GM21381 (cell line): Measurements from ENCODE around the gene ARHGAP24.
"Not testable (repeated sequence)": the region's sequence is repeated elsewhere in the genome, so short reads cannot be mapped to it uniquely, and the experiment has no call there.

Source experiments
- ATAC-seq: cut with Tn5 transposase; IDR thresholded peaks from one replicate; pipeline ENCODE4 v1.9.1; 2021; ENCODE audit warnings: mild to moderate bottlenecking, moderate library complexity; ENCODE audit not compliant: unreplicated experiment

The ARHGAP24 gene

DNA sequence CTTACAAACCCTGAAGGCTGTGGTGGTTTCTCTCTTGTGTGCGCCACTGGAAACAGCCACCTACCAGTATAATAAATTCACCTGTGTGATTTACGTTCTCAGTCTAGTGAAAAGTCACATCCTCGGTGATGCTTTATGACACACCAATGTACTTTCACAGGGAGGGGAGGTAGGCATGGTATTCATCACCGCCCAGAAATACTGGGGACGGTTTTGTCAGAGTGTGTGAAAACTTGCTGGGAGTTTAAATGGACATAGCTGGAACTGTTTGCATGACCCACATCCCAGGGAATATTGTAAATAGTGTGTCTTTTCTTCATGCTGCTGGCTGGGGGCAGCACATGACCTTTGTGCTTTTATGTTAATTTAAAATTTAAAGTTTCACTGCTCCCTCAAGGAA lies 463.1 kb downstream of the ARHGAP24 start:
- ATAC-seq, result no peak

DNA sequence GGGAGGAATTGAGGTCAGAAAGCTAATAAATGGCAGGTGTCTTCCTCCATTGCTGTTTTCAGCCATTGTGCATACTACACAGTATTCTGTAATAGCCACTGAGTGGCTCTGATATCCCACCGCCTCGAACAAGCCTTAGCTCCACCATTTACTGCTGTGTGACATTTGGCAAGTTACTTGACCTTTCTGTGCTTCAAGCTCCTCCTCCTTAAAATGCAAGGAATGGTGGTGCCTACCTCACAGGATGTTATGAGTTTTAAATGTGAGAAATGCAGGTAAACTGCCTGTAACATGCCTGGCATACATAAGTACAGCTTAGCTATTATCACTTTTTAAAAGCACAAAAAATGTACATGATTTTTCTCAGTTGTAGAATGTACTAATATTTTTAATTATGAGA lies 464.0 kb downstream of the ARHGAP24 start:
- ATAC-seq, result no peak

DNA sequence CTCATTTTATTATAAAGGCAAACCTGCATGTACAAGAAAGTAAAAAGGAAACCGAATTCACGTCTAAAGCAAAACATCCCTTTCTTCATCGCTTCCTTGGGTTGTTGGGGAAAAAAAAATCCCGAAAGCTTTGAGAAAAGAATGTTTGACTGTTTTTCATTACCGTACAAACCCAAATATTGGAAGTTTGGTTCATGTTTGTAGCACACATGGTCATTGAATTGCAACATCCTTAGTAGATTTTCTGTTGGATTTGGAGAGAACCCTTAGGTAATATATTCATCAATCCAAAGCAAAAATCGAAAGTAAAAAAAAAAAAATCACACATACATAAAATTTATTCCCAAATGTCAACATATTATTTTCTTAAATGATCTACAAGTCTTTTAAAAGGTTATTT lies 464.6 kb downstream of the ARHGAP24 start:
- ATAC-seq, result no peak

DNA sequence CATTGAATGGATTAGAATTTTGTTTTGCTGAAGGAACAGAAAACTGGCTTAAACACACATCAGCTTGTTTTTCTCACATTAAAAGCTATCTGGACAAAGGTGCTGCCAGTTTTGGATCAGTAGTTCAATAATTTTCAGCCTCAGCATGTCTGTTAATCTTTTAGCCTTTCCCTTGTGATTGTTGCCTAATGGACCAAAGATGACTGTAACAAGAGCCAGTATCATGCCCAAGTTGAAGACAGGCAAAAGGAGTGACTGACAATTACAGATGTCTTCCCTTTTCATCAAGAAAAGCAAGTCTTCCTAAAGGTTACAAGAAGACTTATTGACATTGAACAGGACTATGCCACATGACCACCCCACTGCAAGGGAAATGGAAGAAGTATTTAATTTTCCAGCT lies 465.2 kb downstream of the ARHGAP24 start:
- no peak for ATAC-seq

DNA sequence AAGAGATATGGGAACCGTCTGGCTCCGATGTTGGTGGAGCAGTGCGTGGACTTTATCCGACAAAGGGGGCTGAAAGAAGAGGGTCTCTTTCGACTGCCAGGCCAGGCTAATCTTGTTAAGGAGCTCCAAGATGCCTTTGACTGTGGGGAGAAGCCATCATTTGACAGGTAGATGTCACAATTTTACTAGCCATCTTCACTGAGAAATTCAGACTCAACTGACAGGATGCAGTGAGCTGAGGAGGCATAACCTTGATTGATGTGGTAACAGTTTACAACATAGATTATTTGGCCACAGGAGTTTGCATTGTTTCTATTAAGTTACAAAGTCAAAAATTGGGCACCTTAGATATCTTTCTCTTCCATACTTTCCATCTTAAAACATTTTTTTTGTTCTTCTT lies 467.2 kb downstream of the ARHGAP24 start:
- ATAC-seq, result no peak

DNA sequence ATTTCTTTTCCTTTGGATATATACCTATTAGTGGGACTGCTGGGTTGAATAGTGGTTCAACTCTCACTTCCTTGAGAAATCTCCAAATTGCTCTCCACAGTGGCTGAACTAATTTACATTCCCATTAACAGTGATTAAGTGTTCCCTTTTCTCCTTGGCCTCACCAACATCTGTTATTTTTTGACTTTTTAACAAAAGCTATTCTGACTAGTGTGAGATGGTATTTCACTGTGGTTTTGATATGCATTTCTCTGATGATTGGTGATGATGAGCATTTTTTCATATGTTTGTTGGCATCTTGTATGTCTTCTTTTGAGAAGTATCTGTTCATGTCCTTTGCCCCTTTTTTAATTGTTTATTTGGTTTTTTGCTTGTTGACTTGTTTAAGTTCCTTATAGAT lies 471.9 kb downstream of the ARHGAP24 start:
- no peak for ATAC-seq

DNA sequence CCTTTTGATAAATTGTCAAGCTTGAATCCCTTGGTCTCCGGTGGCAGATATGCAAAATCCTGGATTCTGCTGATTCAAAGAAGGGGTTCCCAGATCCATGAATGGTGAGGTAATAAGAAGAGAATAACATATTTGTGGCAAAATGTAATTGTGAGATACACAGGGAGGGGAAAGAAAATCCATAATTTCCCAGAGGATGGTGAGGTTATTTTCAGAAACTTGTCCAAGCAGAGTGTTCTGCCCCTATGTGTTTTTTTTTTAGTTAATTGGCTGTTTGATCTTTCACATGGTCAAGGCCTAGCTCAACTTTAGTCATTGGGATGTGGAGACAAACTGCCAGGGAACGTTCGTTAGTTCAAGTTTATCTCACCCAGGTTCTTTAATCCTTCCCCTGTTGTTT lies 476.1 kb downstream of the ARHGAP24 start:
- ATAC-seq, result no peak

DNA sequence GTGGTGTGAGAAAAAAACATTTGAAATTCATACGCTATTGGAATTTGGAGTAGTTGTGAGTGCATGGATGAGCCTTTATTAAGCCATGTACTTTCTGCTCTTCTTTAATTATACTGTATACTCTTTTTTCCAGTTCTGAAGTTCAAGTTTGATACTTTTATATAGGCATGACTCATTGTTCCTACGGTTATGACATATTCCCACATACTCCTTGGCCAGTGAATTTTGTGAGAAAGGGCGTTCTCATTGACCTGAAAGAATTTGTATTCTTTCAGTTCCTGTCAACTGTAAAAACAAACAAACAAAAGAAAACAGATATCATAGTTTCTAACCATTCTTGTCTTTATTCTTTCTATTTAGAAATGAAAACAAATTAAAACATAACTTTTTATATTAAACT lies 477.6 kb downstream of the ARHGAP24 start:
- ATAC-seq, result no peak

DNA sequence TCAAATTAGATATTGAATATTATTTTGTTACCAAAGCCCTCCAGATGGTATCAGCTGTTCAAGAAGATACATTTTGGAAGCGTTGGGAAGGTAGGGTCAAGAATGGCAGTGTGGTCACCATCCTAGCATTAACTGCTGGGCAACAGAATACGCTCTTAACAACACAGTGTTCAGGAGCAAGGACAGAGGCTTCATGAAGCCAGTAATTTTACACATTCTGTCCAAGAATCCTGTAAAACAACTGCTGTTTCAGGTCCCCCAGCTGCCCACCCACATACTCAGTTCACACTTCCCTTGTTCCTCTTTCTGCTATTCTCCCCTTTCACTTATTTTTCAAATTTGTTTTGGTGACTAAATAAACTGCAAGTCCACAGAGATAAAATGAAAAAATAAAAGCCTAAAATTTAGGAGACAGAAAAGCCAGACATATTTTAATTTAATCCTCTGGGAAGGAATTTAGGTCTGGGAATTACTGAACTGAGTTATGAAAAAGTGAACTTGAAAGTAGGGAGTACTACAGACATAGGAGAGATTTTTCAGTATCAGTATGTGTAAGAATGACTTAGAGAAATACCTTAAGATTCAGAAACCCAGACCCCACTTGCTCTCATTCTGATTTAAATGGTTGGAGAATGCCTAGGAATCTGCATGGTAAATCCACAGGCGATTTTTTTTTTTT lies 478.2 kb downstream of the ARHGAP24 start:
- no peak for ATAC-seq

DNA sequence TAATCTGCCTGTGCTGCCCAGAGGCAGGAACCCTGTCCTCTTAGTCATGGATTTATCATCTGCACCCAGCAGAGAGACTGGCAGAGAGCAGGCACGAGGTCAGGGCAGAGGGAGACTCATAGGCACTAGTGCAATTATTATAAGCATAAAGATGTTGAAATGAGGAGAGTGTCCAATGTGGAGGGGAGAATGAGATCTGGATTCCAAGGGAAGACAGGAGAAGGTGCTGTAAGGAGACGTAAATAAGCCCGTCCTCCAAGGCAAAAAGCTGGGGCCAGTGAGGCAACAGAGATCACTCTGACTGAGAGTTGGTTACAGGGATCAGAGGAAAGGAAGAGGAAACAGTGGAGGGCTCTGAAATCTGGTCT lies 478.7 kb downstream of the ARHGAP24 start:
- no peak for ATAC-seq

DNA sequence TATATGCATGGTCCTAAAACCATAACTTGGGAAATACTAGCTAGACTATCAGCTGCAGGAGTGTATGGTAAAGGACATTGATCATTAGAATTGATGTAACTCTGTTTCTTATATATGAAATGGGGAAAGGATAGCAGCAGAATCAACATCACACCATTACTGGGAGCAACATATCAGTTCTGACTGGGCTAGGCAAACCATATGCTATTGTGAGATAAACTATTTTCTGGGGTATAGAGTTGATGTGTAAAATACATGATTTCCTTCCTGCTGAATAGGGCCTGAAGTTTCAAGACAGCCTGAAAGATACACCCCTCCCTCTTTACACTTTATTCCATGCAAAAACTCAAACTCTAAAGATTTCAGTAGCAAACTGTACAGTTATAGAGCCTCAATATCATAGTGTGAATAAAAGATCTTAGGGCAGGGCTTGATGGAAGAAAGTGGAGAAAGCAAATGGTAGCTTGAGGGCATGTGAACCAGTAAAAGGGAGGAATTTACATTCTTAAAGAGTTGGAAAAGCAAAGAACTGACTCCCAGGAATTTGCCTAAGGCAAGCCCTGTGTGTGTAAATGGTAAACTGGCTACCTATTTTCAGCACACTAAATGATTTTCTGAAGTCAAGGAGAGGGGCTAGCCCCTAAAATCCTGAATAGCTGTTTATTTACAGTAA lies 480.8 kb downstream of the ARHGAP24 start:
- no peak for ATAC-seq

DNA sequence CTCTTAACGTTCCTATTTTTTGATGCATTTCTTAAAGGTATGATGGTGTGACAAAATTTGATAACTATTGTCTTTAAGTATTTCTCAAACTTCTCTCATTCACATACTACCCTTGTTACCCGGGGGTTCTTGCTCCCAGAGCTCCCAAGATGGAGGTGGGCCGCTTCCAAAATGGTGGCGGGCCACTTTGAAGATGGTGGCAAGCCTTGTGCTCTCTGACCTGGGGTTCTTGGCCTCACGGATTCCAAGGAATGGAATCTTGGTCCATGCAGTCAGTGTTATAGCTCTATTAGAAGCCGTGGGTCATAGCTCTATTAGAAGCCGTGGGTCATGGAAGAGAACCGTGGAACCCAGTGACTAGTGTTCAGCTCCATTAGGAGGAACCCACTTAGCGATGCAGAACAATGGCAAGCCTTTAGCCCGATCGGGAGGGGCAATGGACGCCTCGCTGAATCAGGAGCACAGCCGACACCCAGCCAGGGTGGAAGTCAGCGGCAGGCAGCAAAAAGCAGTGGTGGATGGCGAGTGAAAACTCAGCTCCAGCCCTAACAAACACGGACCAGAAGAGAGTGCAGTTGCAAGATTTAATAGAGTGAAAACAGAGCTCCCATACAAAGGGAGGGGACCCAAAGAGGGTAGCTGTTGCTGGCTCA lies 481.5 kb downstream of the ARHGAP24 start:
- no peak for ATAC-seq

DNA sequence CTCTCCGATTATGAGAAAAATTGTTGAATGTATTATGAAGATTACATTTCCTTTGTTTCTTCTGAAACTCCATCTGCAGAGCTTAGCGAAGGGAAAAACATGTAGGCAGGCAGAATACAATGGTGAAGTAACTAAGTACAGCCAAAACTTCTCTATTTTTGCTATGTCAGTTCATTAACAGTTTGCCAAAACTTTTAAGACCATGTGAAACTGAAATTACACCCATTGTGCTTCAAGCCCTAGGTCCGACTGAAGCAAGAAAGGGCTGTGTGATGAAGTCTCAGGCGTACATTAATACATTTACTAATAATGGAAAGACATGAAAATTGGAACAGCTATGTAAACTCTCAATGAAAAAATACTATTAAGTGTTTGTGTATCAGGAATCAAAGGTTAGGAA lies 486.9 kb downstream of the ARHGAP24 start:
- ATAC-seq, result no peak

DNA sequence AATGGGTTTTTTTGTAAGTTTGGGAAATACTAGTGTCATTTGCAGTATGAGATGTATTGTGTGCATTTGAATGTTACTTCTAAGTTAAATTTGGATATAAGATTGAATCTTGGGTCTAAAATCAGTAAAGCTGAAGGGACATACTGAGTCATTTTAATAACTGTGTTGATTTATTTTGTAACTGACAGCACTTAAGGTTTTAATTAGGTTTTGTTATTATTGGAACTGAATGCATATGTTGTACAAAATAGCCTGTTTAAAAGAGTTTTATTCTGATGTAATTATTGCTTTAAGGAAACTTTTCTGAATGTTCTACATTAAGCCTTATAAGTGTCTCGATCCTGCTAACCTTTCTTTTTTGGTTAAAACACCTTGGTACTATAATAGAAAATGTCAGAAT lies 488.3 kb downstream of the ARHGAP24 start:
- no peak for ATAC-seq

DNA sequence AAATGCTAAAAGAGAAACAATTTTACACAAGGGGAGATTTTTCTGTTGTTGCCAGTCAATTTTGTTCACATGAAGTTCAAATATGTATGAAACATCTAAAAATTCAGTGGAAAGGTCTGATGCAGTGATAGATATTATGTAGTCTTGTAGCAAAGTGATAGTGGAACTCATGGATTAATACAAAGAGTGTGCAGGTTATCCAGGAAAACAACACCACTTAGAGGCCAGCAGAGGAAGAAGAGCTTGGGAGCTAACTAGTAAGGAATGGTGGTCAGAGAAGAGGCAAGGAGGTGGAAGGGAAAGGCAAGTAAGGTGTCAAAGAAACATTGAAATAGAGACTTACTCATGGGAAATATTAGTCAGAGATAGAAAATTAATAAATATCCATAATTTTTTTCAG lies 489.3 kb downstream of the ARHGAP24 start:
- no peak for ATAC-seq

DNA sequence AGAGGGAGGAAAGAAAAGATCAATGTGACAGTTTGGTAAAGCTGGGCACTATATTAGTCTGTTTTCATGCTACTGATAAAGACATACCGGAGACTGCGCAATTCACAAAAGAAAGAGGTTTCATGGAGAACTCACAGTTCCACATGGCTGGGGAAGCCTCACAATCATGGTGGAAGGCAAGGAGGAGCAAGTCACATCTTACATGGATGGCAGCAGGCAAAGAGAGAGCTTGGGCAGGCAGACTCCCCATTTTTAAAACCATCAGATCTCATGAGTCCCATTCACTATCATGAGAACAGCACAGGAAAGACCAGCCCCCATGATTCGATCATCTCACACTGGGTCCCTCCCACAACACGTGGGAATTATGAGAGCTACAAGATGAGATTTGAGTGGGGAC lies 490.1 kb downstream of the ARHGAP24 start:
- ATAC-seq, result not testable (repeated sequence)

DNA sequence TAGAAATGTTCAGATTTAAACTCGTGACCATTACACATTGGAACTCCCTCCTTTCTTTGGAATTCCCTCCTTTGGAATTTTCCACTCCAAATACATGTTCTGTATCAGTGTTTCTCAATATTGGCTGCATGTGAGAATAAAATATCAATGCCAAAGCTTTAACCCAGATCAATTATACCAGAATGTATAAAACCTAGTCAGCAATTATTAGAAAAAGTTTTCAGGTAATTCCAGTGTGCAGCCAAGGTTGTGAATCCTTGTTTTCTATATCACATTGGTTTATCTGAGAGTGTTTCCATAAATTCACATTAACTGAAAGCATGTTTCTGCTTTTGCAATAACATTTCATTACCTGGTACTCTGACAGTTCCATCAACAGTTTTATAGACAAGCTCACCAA lies 490.6 kb downstream of the ARHGAP24 start:
- ATAC-seq, result no peak

DNA sequence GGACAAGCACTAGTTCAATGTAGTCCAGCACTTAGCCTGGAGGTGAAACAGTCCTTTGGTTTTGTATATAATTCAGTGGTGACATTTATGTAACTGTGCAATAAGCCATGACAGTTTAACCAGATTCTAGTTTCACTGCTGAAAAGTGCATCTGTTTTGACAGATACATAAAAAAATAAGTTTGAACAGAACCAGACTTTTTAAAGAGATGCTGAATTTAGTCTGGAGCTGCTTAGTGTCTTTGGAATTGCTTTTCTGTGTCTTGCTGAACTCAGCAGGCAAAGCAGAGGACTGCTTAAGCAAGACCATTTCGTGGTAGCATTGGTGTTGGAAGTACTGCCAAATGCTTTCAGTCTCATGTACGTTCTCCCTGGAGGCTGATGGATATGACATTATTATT lies 491.4 kb downstream of the ARHGAP24 start:
- no peak for ATAC-seq

DNA sequence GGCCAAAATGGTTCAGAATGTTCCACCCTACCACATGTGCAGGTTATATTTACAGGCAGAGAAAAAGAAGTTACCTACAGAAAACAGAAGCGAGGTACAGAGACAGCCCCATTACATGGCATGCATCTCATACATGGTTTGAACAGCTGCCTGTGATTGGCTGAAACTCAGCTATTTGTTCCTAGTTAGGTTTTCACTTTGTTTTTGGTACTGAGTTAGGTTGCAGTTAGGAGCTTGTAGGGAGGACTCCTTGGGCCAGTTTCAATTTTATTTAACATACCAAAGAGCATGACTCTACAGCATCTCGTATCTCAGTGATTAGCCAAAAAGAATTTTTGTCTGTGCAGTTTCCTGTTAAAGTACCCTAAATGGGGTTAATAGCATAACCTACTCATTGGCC lies 492.9 kb downstream of the ARHGAP24 start:
- ATAC-seq, result no peak

DNA sequence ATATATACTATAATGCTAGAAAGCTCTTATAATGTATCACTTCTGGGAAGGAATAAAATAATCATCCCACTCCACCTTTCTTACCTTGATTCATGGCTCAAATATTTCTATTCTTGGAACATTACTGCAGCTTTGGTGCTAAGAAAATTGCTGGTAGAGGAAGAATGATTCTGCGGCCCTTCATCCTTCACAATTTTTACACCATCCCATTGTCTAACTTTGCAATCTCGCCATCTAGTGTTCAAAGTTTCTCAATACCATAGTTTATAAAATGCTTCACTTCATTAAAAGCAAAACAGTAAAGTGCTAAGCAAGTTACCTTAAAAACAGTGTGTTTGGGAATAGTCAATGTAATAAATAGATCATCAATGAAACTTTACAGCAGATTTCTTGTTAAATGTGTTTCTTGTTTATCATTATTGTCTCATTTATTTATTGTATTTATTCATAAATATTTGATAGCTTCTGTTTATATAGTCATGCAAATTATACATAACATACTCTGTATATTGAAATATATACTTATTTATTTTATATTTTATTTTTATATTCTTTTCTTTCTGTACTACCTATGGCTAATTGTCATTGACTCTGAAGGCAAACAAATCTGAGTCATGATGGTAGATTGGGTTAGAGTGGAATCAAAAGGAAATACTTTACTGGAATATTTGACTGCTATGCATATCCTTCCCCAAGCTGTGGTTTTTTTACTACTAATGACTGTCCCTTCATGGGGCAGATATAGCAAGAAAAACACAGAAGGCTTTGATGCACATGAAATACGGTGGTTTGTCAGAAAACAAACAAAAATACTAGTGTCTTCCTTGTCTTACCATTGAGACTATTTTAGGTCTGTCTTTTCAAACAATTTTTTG lies 494.2 kb downstream of the ARHGAP24 start:
- peak; percentile 53 for ATAC-seq

DNA sequence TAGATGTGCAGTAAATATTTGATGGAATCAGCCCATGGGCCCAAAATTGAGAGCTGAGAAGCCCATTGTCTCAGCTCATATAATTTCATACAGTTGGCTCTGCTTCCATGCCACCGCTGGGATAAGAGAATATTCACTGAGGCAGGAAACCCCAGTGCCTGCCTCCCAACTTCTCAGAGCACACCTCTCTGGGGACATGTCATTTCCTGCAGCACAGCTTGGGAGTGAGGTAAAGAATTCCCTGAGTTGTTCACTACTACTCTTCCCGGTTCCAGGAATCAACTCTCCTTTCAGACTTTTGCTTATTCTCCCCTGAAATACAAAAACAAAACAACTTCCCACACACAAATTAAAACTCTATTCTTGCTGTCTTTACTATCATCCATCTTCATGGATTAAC lies 495.6 kb downstream of the ARHGAP24 start:
- no peak for ATAC-seq
